H9 (cell line): ENCODE measurements around the gene PIMREG. TPM values are rescaled to one million over a fixed set of nuclear protein-coding genes. Genes with fewer than 3 reads are reported as not detected.

Experiments used
- DNase-seq: peaks from one replicate; pipeline ENCODE4 v3.0.0-alpha.2; 2017
- H2AFZ ChIP-seq: one replicate; pipeline ENCODE4 v1.6.1; 2013; ENCODE audit warnings: mild to moderate bottlenecking, low read length, control low read depth, moderate library complexity
- H2AK5ac ChIP-seq: 2 replicates; pipeline ENCODE4 v1.6.1; 2013; ENCODE audit warnings: low read length, control low read depth, mixed read lengths; ENCODE audit not compliant: insufficient read length
- H2BK120ac ChIP-seq: one replicate; pipeline ENCODE4 v1.6.1; 2013; ENCODE audit warnings: low read depth, mild to moderate bottlenecking, low read length, control low read depth, inconsistent platforms; ENCODE audit not compliant: poor library complexity, severe bottlenecking
- H2BK12ac ChIP-seq: 2 replicates; pipeline ENCODE4 v1.6.1; 2013; ENCODE audit warnings: low read length, control low read depth, mixed read lengths, low read depth; ENCODE audit not compliant: insufficient read length
- H2BK15ac ChIP-seq: 2 replicates; pipeline ENCODE4 v1.6.1; 2013; ENCODE audit warnings: low read depth, low read length, control low read depth
- H2BK20ac ChIP-seq: one replicate; pipeline ENCODE4 v1.6.1; 2013; ENCODE audit warnings: low read depth, mild to moderate bottlenecking, low read length, control low read depth, inconsistent platforms; ENCODE audit not compliant: poor library complexity, severe bottlenecking
- H2BK5ac ChIP-seq: 2 replicates; pipeline ENCODE4 v1.6.1; 2013; ENCODE audit warnings: low read length, control low read depth, mixed read lengths; ENCODE audit not compliant: insufficient read length
- H3K14ac ChIP-seq: 2 replicates; pipeline ENCODE4 v1.6.1; 2013; ENCODE audit warnings: low read length, control low read depth; ENCODE audit not compliant: insufficient read depth
- H3K18ac ChIP-seq: 2 replicates; pipeline ENCODE4 v1.6.1; 2013; ENCODE audit warnings: low read depth, mild to moderate bottlenecking, mixed read lengths, low read length, control low read depth; ENCODE audit not compliant: insufficient read length
- H3K23ac ChIP-seq: 2 replicates; pipeline ENCODE4 v1.6.1; 2013; ENCODE audit warnings: low read length, control low read depth, mixed read lengths, low read depth; ENCODE audit not compliant: insufficient read length
- H3K23me2 ChIP-seq: 2 replicates; pipeline ENCODE4 v1.6.1; 2013; ENCODE audit warnings: low read depth, mild to moderate bottlenecking, mixed read lengths, low read length, control low read depth; ENCODE audit not compliant: insufficient read length, poor library complexity, severe bottlenecking
- H3K27ac ChIP-seq: 2 replicates; pipeline ENCODE4 v1.5.1; 2013; ENCODE audit warnings: low read length, control low read depth, mixed read lengths, low read depth; ENCODE audit not compliant: insufficient read length
- H3K27me3 ChIP-seq: 2 replicates; pipeline ENCODE4 v1.6.1; 2013; ENCODE audit warnings: low read length, control low read depth, inconsistent platforms; ENCODE audit not compliant: insufficient read depth
- H3K4ac ChIP-seq: 2 replicates; pipeline ENCODE4 v1.6.1; 2013; ENCODE audit warnings: low read depth, mild to moderate bottlenecking, control low read depth, inconsistent platforms, low read length, moderate library complexity
- H3K4me1 ChIP-seq: 2 replicates; pipeline ENCODE4 v1.6.1; 2013; ENCODE audit warnings: low read length, control low read depth, inconsistent platforms; ENCODE audit not compliant: insufficient read depth
- H3K4me2 ChIP-seq: 2 replicates; pipeline ENCODE4 v1.6.1; 2013; ENCODE audit warnings: low read length, control low read depth, mixed read lengths; ENCODE audit not compliant: insufficient read length, insufficient read depth
- H3K56ac ChIP-seq: 2 replicates; pipeline ENCODE4 v1.6.1; 2013; ENCODE audit warnings: low read depth, mild to moderate bottlenecking, mixed read lengths, low read length, control low read depth; ENCODE audit not compliant: insufficient read length
- H3K79me1 ChIP-seq: 2 replicates; pipeline ENCODE4 v1.6.1; 2013; ENCODE audit warnings: low read depth, mild to moderate bottlenecking, moderate library complexity, low read length, control low read depth, inconsistent platforms; ENCODE audit not compliant: insufficient read depth, poor library complexity, severe bottlenecking
- H3K79me2 ChIP-seq: 2 replicates; pipeline ENCODE4 v1.6.1; 2013; ENCODE audit warnings: low read length, control low read depth, inconsistent platforms; ENCODE audit not compliant: insufficient read depth
- H3K9ac ChIP-seq: 2 replicates; pipeline ENCODE4 v1.6.1; 2013; ENCODE audit warnings: low read length, control low read depth, mixed read lengths; ENCODE audit not compliant: insufficient read length; ENCODE audit errors: extremely low read depth
- H3K9me3 ChIP-seq: one replicate; pipeline ENCODE4 v1.6.1; 2013; ENCODE audit warnings: low read depth, low read length, inconsistent platforms; ENCODE audit not compliant: control insufficient read depth
- H3T11ph ChIP-seq: one replicate; pipeline ENCODE4 v1.6.1; 2013; ENCODE audit warnings: mild to moderate bottlenecking, low read length, control low read depth, inconsistent platforms
- H4K20me1 ChIP-seq: one replicate; pipeline ENCODE4 v1.6.1; 2013; ENCODE audit not compliant: control insufficient read depth, insufficient read length, insufficient read depth
- H4K5ac ChIP-seq: 2 replicates; pipeline ENCODE4 v1.6.1; 2013; ENCODE audit warnings: low read depth, mild to moderate bottlenecking, mixed read lengths, low read length, control low read depth; ENCODE audit not compliant: insufficient read length
- H4K8ac ChIP-seq: replicated peaks from 2 replicates; pipeline ENCODE4 v1.6.1; 2013; ENCODE audit warnings: low read length, control low read depth, mixed read lengths, low read depth; ENCODE audit not compliant: insufficient read length
- H4K91ac ChIP-seq: 2 replicates; pipeline ENCODE4 v1.6.1; 2013; ENCODE audit warnings: low read depth, mild to moderate bottlenecking, moderate library complexity, mixed read lengths, low read length, control low read depth; ENCODE audit not compliant: insufficient read length
- H3K27ac Mint-ChIP-seq, 3 experiments: 2 replicates in 2 of 3; 3 replicates in 1 of 3; pipeline ENCODE4 v1.8.0; 2020 to 2021; ENCODE audit warnings: mixed read lengths in 3 of 3, mild to moderate bottlenecking in 1 of 3, moderate library complexity in 1 of 3
- H3K27me3 Mint-ChIP-seq: 2 replicates; pipeline ENCODE4 v1.8.0; 2021; ENCODE audit warnings: low read depth, mild to moderate bottlenecking, moderate library complexity, mixed read lengths
- H3K36me3 Mint-ChIP-seq, 3 experiments: 2 replicates in 2 of 3; 3 replicates in 1 of 3; pipeline ENCODE4 v1.8.0; 2020 to 2021; ENCODE audit warnings: low read depth in 3 of 3, mixed read lengths in 3 of 3; ENCODE audit not compliant: insufficient read depth in 1 of 3
- H3K4me1 Mint-ChIP-seq, 2 experiments: 2 replicates each; pipeline ENCODE4 v1.8.0; 2020; ENCODE audit warnings: mixed read lengths in 2 of 2
- H3K4me3 Mint-ChIP-seq, 2 experiments: 2 replicates in 1 of 2; 3 replicates in 1 of 2; pipeline ENCODE4 v1.8.0; 2020 to 2021; ENCODE audit warnings: mild to moderate bottlenecking in 2 of 2, mixed read lengths in 2 of 2, moderate library complexity in 1 of 2
- H3K9me3 Mint-ChIP-seq, 2 experiments: 2 replicates in 1 of 2; 3 replicates in 1 of 2; pipeline ENCODE4 v1.8.0; 2020; ENCODE audit warnings: mild to moderate bottlenecking in 2 of 2, mixed read lengths in 2 of 2, moderate library complexity in 1 of 2
- CTCF ChIP-seq: fragments of 200-600 bp; sonication (generic); conservative IDR thresholded peaks from 3 replicates; pipeline ENCODE4 v1.8.0; 2021; ENCODE audit warnings: antibody characterized with exemption, mild to moderate bottlenecking
- WGBS: extraction: QIAGEN DNeasy Blood & Tissue Kit; methylation state at CpG from one replicate; pipeline ENCODE4 v1.1.7; 2013; ENCODE audit warnings: missing lambda C conversion rate, low lambda C conversion rate, mixed read lengths; ENCODE audit not compliant: insufficient read length; ENCODE audit errors: extremely low coverage; 5-methylcytosine and 5-hydroxymethylcytosine counted together
- total RNA-seq: library from RNA; stranded (reverse); gene quantifications from 2 replicates; pipeline ENCODE4 v1.2.1, GENCODE V29; 2021

Gene PIMREG
- total RNA-seq, 1 experiment from 2014 or later: 91.6 TPM

DNA sequence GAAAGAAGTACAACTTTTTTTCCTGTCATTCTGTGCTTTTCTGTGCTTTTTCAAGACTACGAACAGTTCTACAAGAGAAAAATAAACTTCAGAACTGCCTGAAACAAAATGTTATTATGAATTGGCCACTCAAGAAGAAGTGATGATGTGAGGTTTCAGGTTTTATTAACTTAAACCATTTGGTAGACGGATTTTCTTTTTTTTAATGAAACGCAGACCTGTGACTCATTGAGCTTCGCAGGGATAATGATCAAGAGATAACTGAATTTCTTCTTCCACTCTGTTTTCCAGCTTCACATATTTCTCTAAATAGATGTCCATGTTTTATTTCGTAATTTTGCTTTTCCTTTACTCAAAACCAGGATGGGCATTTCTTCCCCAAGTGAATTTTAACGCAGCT, 42.0 kb upstream of the PIMREG start:
- Histone ChIP-seq H4K5ac (no peak overlapping the region), H3K23ac (no peak overlapping the region), H2BK5ac (no peak overlapping the region), H4K91ac (no peak overlapping the region), H4K20me1 (no peaks in the 10 kb centered on the region), H2BK12ac (no peak overlapping the region), H3K4me1 (peaks cover 2% of the 10 kb centered on the region), H3T11ph (no peak overlapping the region), H3K9ac (no peak overlapping the region), H4K8ac (no peak overlapping the region), H3K79me1 (no peaks in the 10 kb centered on the region), H2AFZ (no peak overlapping the region), H2BK15ac (no peak overlapping the region), H3K4me2 (no peak overlapping the region), H3K56ac (no peak overlapping the region), H3K4ac (no peak overlapping the region), H3K27me3 (no peaks in the 10 kb centered on the region), H3K14ac (no peak overlapping the region), H2BK20ac (no peak overlapping the region), H3K18ac (no peak overlapping the region), H3K27ac (no peak overlapping the region), H2AK5ac (no peak overlapping the region), H2BK120ac (no peak overlapping the region), H3K79me2 (no peaks in the 10 kb centered on the region), H3K23me2 (no peaks in the 10 kb centered on the region), H3K9me3 (no peaks in the 10 kb centered on the region)
- no peak for DNase-seq
- Mint-ChIP-seq H3K9me3 (peaks cover 4 to 8% of the 10 kb centered on the region in 2 experiments; a peak in 4 of 5 replicates), H3K27ac (no peak overlapping the region), H3K4me1 (peaks cover 0 to 2% of the 10 kb centered on the region in 2 experiments; a peak in 2 of 4 replicates), H3K4me3 (no peak overlapping the region), H3K36me3 (no peaks in the 10 kb centered on the region), H3K27me3 (no peaks in the 10 kb centered on the region; the same call in none of the 2 replicates)
- WGBS: no CpG with 5 or more reads among the region's 6 CpGs
- no peak for TF ChIP-seq CTCF
